OCI-LY3 (cell line): ENCODE results near the gene FIZ1.

Experiments
- H2AFZ ChIP-seq: fragments of 200-600, 300-600 bp; shearing (Covaris generic); 2 replicates; pipeline ENCODE4 v1.6.0; 2014; ENCODE audit warnings: antibody characterized with exemption, low read depth, low read length
- H3K27ac ChIP-seq: fragments of 200-600, 300-600 bp; sonication (generic); 2 replicates; pipeline ENCODE4 v1.5.1; 2014; ENCODE audit warnings: mild to moderate bottlenecking, low read length, moderate library complexity, mixed read lengths
- H3K27me3 ChIP-seq: fragments of 200-600, 300-600 bp; sonication (generic); 2 replicates; pipeline ENCODE4 v1.6.1; 2014; ENCODE audit warnings: low read depth, low read length, mixed read lengths
- H3K36me3 ChIP-seq: fragments of 200-600, 300-600 bp; sonication (generic); replicated peaks from 2 replicates; pipeline ENCODE3; 2014; ENCODE audit warnings: low read depth, low read length, mixed read lengths
- H3K4me1 ChIP-seq: fragments of 300-600, 200-600 bp; sonication (generic); 2 replicates; pipeline ENCODE4 v1.6.1; 2014; ENCODE audit warnings: low read length, mixed read lengths
- H3K4me2 ChIP-seq: fragments of 200-600, 300-600 bp; sonication (generic); 2 replicates; pipeline ENCODE4 v1.6.1; 2014; ENCODE audit warnings: low read length, mixed read lengths
- H3K4me3 ChIP-seq: fragments of 300-600, 200-600 bp; sonication (generic); 2 replicates; pipeline ENCODE4 v1.5.1; 2014; ENCODE audit warnings: antibody characterized with exemption, mild to moderate bottlenecking, low read length, moderate library complexity
- H3K79me2 ChIP-seq: fragments of 300-600, 200-600 bp; shearing (Covaris generic); 2 replicates; pipeline ENCODE4 v1.6.1; 2014; ENCODE audit warnings: mild to moderate bottlenecking, low read length, mixed read lengths
- H3K9ac ChIP-seq: fragments of 300-600, 200-600 bp; shearing (Covaris generic); 2 replicates; pipeline ENCODE4 v1.6.0; 2014; ENCODE audit warnings: mild to moderate bottlenecking, low read length, moderate library complexity
- H3K9me3 ChIP-seq: fragments of 200-600, 300-600 bp; shearing (Covaris generic); 2 replicates; pipeline ENCODE4 v1.6.1; 2014; ENCODE audit warnings: low read length, mixed read lengths; ENCODE audit not compliant: insufficient read depth
- H4K20me1 ChIP-seq: fragments of 200-600, 300-600 bp; sonication (generic); 2 replicates; pipeline ENCODE4 v1.6.1; 2016; ENCODE audit warnings: low read length, mixed read lengths; ENCODE audit not compliant: insufficient read depth
- EZH2phosphoT487 ChIP-seq: fragments of 200-600 bp; shearing (Covaris generic); IDR thresholded peaks from 2 replicates; pipeline ENCODE4 v1.6.1; 2018; ENCODE audit warnings: antibody characterized with exemption, mixed run types, low read depth
- TF ChIP-seq, protein P1 (sequence below): fragments of 200-600, 300-600 bp; sonication (generic); IDR thresholded peaks from 2 replicates; pipeline ENCODE4 v1.5.1; 2014; ENCODE audit warnings: antibody characterized with exemption, low read length, low read depth

FIZ1 gene

DNA sequence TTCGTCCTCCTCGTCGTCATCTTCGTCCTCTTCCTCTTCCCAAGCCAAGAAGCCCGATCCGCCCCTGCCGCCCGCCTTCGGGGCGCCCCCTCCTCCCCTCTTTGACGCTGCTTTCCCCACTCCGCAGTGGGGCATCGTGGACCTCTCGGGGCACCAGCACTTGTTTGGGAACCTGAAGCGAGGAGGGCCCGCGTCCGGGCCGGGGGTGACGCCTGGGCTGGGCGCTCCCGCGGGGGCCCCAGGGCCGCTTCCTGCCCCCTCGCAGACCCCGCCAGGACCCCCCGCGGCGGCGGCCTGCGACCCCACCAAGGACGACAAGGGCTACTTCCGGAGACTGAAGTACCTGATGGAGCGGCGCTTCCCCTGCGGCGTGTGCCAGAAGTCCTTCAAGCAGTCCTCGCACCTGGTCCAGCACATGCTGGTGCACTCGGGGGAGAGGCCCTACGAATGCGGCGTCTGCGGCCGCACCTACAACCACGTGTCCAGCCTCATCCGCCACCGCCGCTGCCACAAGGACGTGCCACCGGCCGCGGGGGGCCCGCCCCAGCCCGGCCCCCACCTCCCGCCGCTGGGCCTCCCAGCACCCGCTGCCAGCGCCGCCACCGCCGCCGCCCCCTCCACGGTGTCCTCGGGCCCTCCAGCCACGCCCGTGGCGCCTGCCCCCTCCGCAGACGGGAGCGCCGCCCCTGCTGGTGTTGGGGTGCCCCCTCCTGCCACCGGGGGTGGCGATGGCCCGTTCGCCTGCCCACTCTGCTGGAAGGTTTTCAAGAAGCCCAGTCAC is 14.8 kb upstream of the FIZ1 start:
- Histone ChIP-seq H3K9ac (no peak overlapping the region), H3K27ac (no peak overlapping the region), H3K9me3 (no peaks in the 10 kb centered on the region), H2AFZ (no peak overlapping the region), H3K79me2 (peaks cover 33% of the 10 kb centered on the region), H3K36me3 (peaks cover 37% of the 10 kb centered on the region), H3K4me2 (no peak overlapping the region), H3K27me3 (no peaks in the 10 kb centered on the region), H3K4me1 (peaks cover 23% of the 10 kb centered on the region), H3K4me3 (no peak overlapping the region), H4K20me1 (peaks cover 5% of the 10 kb centered on the region)
- TF ChIP-seq, protein P1, sequence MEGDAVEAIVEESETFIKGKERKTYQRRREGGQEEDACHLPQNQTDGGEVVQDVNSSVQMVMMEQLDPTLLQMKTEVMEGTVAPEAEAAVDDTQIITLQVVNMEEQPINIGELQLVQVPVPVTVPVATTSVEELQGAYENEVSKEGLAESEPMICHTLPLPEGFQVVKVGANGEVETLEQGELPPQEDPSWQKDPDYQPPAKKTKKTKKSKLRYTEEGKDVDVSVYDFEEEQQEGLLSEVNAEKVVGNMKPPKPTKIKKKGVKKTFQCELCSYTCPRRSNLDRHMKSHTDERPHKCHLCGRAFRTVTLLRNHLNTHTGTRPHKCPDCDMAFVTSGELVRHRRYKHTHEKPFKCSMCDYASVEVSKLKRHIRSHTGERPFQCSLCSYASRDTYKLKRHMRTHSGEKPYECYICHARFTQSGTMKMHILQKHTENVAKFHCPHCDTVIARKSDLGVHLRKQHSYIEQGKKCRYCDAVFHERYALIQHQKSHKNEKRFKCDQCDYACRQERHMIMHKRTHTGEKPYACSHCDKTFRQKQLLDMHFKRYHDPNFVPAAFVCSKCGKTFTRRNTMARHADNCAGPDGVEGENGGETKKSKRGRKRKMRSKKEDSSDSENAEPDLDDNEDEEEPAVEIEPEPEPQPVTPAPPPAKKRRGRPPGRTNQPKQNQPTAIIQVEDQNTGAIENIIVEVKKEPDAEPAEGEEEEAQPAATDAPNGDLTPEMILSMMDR, result no peak
- TF ChIP-seq EZH2phosphoT487, result no peak

DNA sequence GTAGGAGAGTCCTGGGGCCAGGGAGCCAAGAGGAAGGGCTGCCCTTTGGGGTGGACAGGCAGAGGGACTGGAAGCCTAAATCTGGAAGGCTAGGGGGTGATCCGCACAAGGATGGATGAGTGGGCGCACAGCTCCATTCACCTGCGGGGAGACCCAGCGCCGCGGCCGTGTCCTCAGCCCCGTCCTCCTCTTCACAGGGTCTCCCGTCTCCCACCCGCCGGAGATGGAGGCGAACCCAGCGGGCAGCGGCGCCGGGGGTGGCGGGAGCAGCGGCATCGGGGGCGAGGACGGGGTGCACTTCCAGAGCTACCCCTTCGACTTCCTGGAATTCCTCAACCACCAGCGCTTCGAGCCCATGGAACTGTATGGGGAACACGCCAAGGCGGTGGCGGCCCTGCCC is 14.1 kb upstream of the FIZ1 start:
- H3K4me1 ChIP-seq, result peaks cover 23% of the 10 kb centered on the region
- H3K27ac ChIP-seq, result no peak overlapping the region
- no peaks in the 10 kb centered on the region for H3K27me3 ChIP-seq
- peaks cover 5% of the 10 kb centered on the region for H4K20me1 ChIP-seq
- H3K79me2 ChIP-seq, result peaks cover 39% of the 10 kb centered on the region
- no peaks in the 10 kb centered on the region for H3K9me3 ChIP-seq
- H3K9ac ChIP-seq, result no peak overlapping the region
- no peak overlapping the region for H2AFZ ChIP-seq
- H3K4me2 ChIP-seq, result no peak overlapping the region
- H3K4me3 ChIP-seq, result no peak overlapping the region
- TF ChIP-seq, protein P1, result no peak
- TF ChIP-seq EZH2phosphoT487, result no peak
- H3K36me3 ChIP-seq, result peaks cover 41% of the 10 kb centered on the region

DNA sequence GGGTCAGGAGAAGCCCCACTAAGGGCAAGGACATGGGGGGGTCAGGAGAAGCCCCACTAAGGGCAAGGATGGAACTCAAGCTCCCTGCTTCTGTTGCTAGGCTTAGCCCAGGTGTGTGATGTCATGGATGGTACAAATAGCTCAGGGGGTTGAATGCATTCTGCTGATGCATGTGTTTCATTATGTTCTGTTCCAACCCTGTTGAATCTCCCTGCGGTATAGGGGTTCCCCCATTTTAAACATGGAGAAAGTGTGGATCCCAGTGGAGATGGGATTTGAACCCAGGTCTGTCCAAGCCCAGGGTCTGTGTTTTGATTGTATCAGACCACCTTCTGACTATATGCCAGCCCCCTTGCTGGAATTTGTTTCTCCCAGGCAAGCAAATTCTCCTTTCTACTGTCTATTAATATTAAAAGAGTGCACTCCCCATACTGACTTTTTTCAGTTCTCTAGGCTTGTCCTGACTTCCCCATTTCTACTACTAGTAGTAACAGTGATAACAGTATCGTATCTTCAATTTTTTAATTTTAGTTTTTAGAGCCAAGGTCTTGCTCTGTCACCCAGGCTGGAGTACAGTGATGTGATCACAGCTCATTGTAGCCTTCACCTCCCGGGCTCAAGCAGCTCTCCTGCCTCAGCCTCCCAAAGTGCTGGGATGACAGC is 12.8 kb upstream of the FIZ1 start:
- Histone ChIP-seq H4K20me1 (peaks cover 5% of the 10 kb centered on the region), H3K27ac (peak overlapping the region; percentile 88), H3K4me2 (peak overlapping the region; percentile 86)

More for the DNA sequence above, 12.8 kb upstream of the FIZ1 start:
- Histone ChIP-seq H3K36me3 (peaks cover 40% of the 10 kb centered on the region), H3K4me3 (peak overlapping the region; percentile 59), H3K4me1 (peaks cover 23% of the 10 kb centered on the region), H3K27me3 (no peaks in the 10 kb centered on the region), H3K9me3 (no peaks in the 10 kb centered on the region), H2AFZ (no peak overlapping the region), H3K9ac (peak overlapping the region; percentile 49), H3K79me2 (peaks cover 48% of the 10 kb centered on the region)
- TF ChIP-seq EZH2phosphoT487, result no peak
- TF ChIP-seq, protein P1, result no peak
